HepG2 (cell line): ENCODE data around the gene DPEP1. TPM values are rescaled to one million over a fixed set of nuclear protein-coding genes. Genes with fewer than 3 reads are reported as not detected.
A peak's percentile ranks its signal among the peaks of the same experiment; 100 is the strongest.

ENCODE experiments used
- EED ChIP-seq: sonication (generic); formaldehyde crosslinking; IDR thresholded peaks from 2 replicates; pipeline ENCODE4 v1.5.0; 2020; ENCODE audit warnings: mild to moderate bottlenecking, missing genetic modification reagents
- GFI1 ChIP-seq: sonication (generic); formaldehyde crosslinking; IDR thresholded peaks from 2 replicates; pipeline ENCODE4 v1.5.0; 2020; ENCODE audit warnings: missing genetic modification reagents, mild to moderate bottlenecking, borderline replicate concordance
- HIVEP1 ChIP-seq: sonication (generic); formaldehyde crosslinking; IDR thresholded peaks from 2 replicates; pipeline ENCODE4 v1.4.0; 2020; ENCODE audit warnings: mild to moderate bottlenecking, missing genetic modification reagents
- HNF4A ChIP-seq: sonication (generic); formaldehyde crosslinking; IDR thresholded peaks from 2 replicates; pipeline ENCODE4 v1.4.0; 2020; ENCODE audit warnings: missing genetic modification reagents
- KDM1A ChIP-seq: IDR thresholded peaks from 2 replicates; pipeline ENCODE4 v1.6.1; 2016; ENCODE audit warnings: missing compliant biosample characterization
- MLX ChIP-seq: IDR thresholded peaks from 2 replicates; pipeline ENCODE4 v1.6.1; 2016
- NFYC ChIP-seq: IDR thresholded peaks from 2 replicates; pipeline ENCODE4 v1.6.1; 2016; ENCODE audit warnings: missing genetic modification reagents, missing compliant biosample characterization
- NR0B2 ChIP-seq: sonication (generic); formaldehyde crosslinking; IDR thresholded peaks from 2 replicates; pipeline ENCODE4 v1.4.0; 2020; ENCODE audit warnings: mild to moderate bottlenecking, missing genetic modification reagents
- PBX3 ChIP-seq: sonication (generic); formaldehyde crosslinking; IDR thresholded peaks from 2 replicates; pipeline ENCODE4 v1.8.1; 2023; ENCODE audit warnings: missing genetic modification reagents, inconsistent platforms, borderline replicate concordance
- POLR2AphosphoS2 ChIP-seq: IDR thresholded peaks from 2 replicates; pipeline ENCODE4 v1.6.1; 2011; ENCODE audit warnings: low read depth, low read length, improper control_type of control experiment
- RNF219 ChIP-seq: sonication (generic); formaldehyde crosslinking; IDR thresholded peaks from 2 replicates; pipeline ENCODE4 v1.5.0; 2020; ENCODE audit warnings: mild to moderate bottlenecking, missing genetic modification reagents
- SIX4 ChIP-seq: sonication (generic); formaldehyde crosslinking; IDR thresholded peaks from 2 replicates; pipeline ENCODE4 v1.4.0; 2020; ENCODE audit warnings: missing genetic modification reagents
- ZBTB7B ChIP-seq: sonication (generic); formaldehyde crosslinking; IDR thresholded peaks from 2 replicates; pipeline ENCODE4 v1.4.0; 2020; ENCODE audit warnings: missing genetic modification reagents
- ZFYVE20 ChIP-seq: sonication (generic); formaldehyde crosslinking; IDR thresholded peaks from 2 replicates; pipeline ENCODE4 v1.8.0; 2023; ENCODE audit warnings: low read depth, mild to moderate bottlenecking, moderate library complexity, missing genetic modification reagents, borderline replicate concordance
- ZNF264 ChIP-seq: sonication (generic); formaldehyde crosslinking; IDR thresholded peaks from 2 replicates; pipeline ENCODE4 v1.4.0; 2020; ENCODE audit warnings: missing genetic modification reagents
- ZNF326 ChIP-seq: sonication (generic); formaldehyde crosslinking; IDR thresholded peaks from 2 replicates; pipeline ENCODE4 v1.4.0; 2020; ENCODE audit warnings: missing genetic modification reagents, borderline replicate concordance
- ZNF337 ChIP-seq: sonication (generic); formaldehyde crosslinking; IDR thresholded peaks from 2 replicates; pipeline ENCODE4 v1.5.1; 2020; ENCODE audit warnings: missing genetic modification reagents, low read depth, mild to moderate bottlenecking, borderline replicate concordance
- ZNF597 ChIP-seq: sonication (generic); formaldehyde crosslinking; IDR thresholded peaks from 2 replicates; pipeline ENCODE4 v1.5.0; 2020; ENCODE audit warnings: missing genetic modification reagents
- ZNF703 ChIP-seq: sonication (generic); formaldehyde crosslinking; IDR thresholded peaks from 2 replicates; pipeline ENCODE4 v1.5.1; 2020; ENCODE audit warnings: missing genetic modification reagents, mild to moderate bottlenecking, moderate library complexity, borderline replicate concordance
- ZNF784 ChIP-seq: sonication (generic); formaldehyde crosslinking; IDR thresholded peaks from 2 replicates; pipeline ENCODE4 v1.5.1; 2020; ENCODE audit warnings: missing genetic modification reagents, mild to moderate bottlenecking, borderline replicate concordance
- ZNF788 ChIP-seq: sonication (generic); formaldehyde crosslinking; IDR thresholded peaks from 2 replicates; pipeline ENCODE4 v1.5.0; 2020; ENCODE audit warnings: mild to moderate bottlenecking, missing genetic modification reagents, borderline replicate concordance
- ZSCAN9 ChIP-seq: IDR thresholded peaks from 2 replicates; pipeline ENCODE4 v1.6.1; 2016; ENCODE audit warnings: borderline replicate concordance
- polyA plus RNA-seq, 8 experiments: library from polyadenylated mRNA; depleted of rRNA in 3 of 8; stranded (reverse) in 7 of 8; unstranded in 1 of 8; fragments of >200 nt; fragmentation: Illumina TruSeq in 4 of 8; extraction: Trizol in 4 of 8; gene quantifications; 2 replicates each; pipeline versions ENCODE4 v1.2.1 to v1.2.3, GENCODE V29; 2011 to 2016; ENCODE audit warnings: low read depth in 4 of 8, missing spikeins in 1 of 8, mixed read lengths in 1 of 8; ENCODE audit not compliant: insufficient read depth in 1 of 8
- total RNA-seq, 5 experiments: library from RNA; depleted of rRNA; stranded (reverse); fragments of >200 nt; fragmentation: Illumina TruSeq; extraction: Trizol; gene quantifications; 2 replicates each; pipeline ENCODE4 v1.2.3, GENCODE V29; 2016; ENCODE audit warnings: low read depth in 1 of 5

Gene DPEP1
- total and polyA plus RNA-seq, 2 of the 13 experiments (the other 11 are each of a cell fraction or from before 2014, with no cell fraction given): 37.6 to 52.2 TPM

GRCh38 chr16:89687092-89687940, 73.9 kb downstream of the DPEP1 start (continued):
- peak; percentile 42; the same call in 1 of the 2 replicates for TF ChIP-seq ZFYVE20 (CRISPR knock-in tag)
- TF ChIP-seq ZSCAN9: peak; percentile 99
- TF ChIP-seq NFYC (CRISPR knock-in tag): peak; percentile 55; the same call in 1 of the 2 replicates
- peak; percentile 84 for TF ChIP-seq PBX3 (CRISPR knock-in tag)
- peak; percentile 89; the same call in 1 of the 2 replicates for TF ChIP-seq RNF219 (CRISPR knock-in tag)
- peak; percentile 97 for TF ChIP-seq ZNF784 (CRISPR knock-in tag)
- peak; percentile 80 for TF ChIP-seq EED (CRISPR knock-in tag)
- peak; percentile 98 for TF ChIP-seq HIVEP1
- peak; percentile 99 for TF ChIP-seq ZNF337 (CRISPR knock-in tag)
- peak; percentile 99 for TF ChIP-seq NR0B2 (CRISPR knock-in tag)
- TF ChIP-seq ZNF788 (CRISPR knock-in tag): peak; percentile 98; the same call in 1 of the 2 replicates
- TF ChIP-seq POLR2AphosphoS2: no peak; the same call in 1 of the 2 replicates
- TF ChIP-seq ZNF597: no peak
- TF ChIP-seq SIX4 (CRISPR knock-in tag): 0 out of 2 replicates have a peak, but pooled peaks have one; percentile 41
- TF ChIP-seq ZNF703 (CRISPR knock-in tag): peak; percentile 99
- TF ChIP-seq GFI1 (CRISPR knock-in tag): peak; percentile 79
- TF ChIP-seq ZNF264 (CRISPR knock-in tag): peak; percentile 99
- peak; percentile 91 for TF ChIP-seq ZBTB7B (CRISPR knock-in tag)
- peak; percentile 82; the same call in 1 of the 2 replicates for TF ChIP-seq ZNF326 (CRISPR knock-in tag)
- peak; percentile 99 for TF ChIP-seq MLX (CRISPR knock-in tag)
- TF ChIP-seq KDM1A: peak; percentile 35; the same call in 1 of the 2 replicates
- peak; percentile 99 for TF ChIP-seq HNF4A (CRISPR knock-in tag)
